GM23338 (cell line): ENCODE results near the gene WBP11. TPM values are rescaled to one million over a fixed set of nuclear protein-coding genes. Genes with fewer than 3 reads are reported as not detected.

Experiments used
- ATAC-seq: fragments of 200-7000 bp; cut with Tn5 transposase; 3 replicates; pipeline ENCODE4 v1.9.1; 2020
- DNase-seq: peaks from one replicate; pipeline ENCODE4 v3.0.0-alpha.2; 2015; ENCODE audit warnings: low spot score
- H2AFZ ChIP-seq: fragments of 200-600 bp; sonication (generic); 2 replicates; pipeline ENCODE4 v1.8.0; 2016; ENCODE audit warnings: antibody characterized with exemption, mild to moderate bottlenecking, moderate library complexity
- H3F3A ChIP-seq: fragments of 200-600 bp; sonication (generic); replicated peaks from 2 replicates; pipeline ENCODE4 v1.8.0; 2017; ENCODE audit warnings: antibody characterized with exemption, mixed run types, low read depth
- H3K27ac ChIP-seq: fragments of 200-600 bp; sonication (generic); 2 replicates; pipeline ENCODE4 v1.6.1; 2016; ENCODE audit warnings: low read depth
- H3K27me3 ChIP-seq: fragments of 200-600 bp; sonication (generic); 2 replicates; pipeline ENCODE4 v1.8.0; 2016; ENCODE audit warnings: mild to moderate bottlenecking, mixed run types, moderate library complexity; ENCODE audit not compliant: insufficient read depth
- H3K36me3 ChIP-seq: fragments of 200-600 bp; sonication (generic); 2 replicates; pipeline ENCODE4 v1.8.0; 2016; ENCODE audit warnings: mild to moderate bottlenecking; ENCODE audit not compliant: insufficient read depth
- H3K4me1 ChIP-seq: fragments of 200-600 bp; sonication (generic); 2 replicates; pipeline ENCODE4 v1.8.0; 2016; ENCODE audit warnings: mild to moderate bottlenecking, moderate library complexity; ENCODE audit not compliant: insufficient read depth
- H3K4me2 ChIP-seq: fragments of 200-600 bp; sonication (generic); 2 replicates; pipeline ENCODE4 v1.7.1; 2017; ENCODE audit warnings: mixed run types
- H3K4me3 ChIP-seq: fragments of 200-600 bp; sonication (generic); 2 replicates; pipeline ENCODE4 v1.6.1; 2016; ENCODE audit warnings: mixed run types
- H3K79me2 ChIP-seq: fragments of 200-600 bp; sonication (generic); replicated peaks from 2 replicates; pipeline ENCODE4 v1.8.0; 2017; ENCODE audit warnings: mild to moderate bottlenecking; ENCODE audit not compliant: insufficient read depth
- H3K9me2 ChIP-seq: fragments of 200-600 bp; sonication (generic); 2 replicates; pipeline ENCODE4 v1.8.0; 2017; ENCODE audit not compliant: insufficient read depth
- H4K20me1 ChIP-seq: fragments of 200-600 bp; sonication (generic); replicated peaks from 2 replicates; pipeline ENCODE4 v1.8.0; 2017; ENCODE audit warnings: mild to moderate bottlenecking; ENCODE audit not compliant: insufficient read depth
- H3K27ac Mint-ChIP-seq: 2 replicates; pipeline ENCODE4 v1.8.0; 2020; ENCODE audit warnings: inconsistent platforms, mild to moderate bottlenecking, moderate library complexity, mixed read lengths
- H3K27me3 Mint-ChIP-seq: 3 replicates; pipeline ENCODE4 v1.8.0; 2022; ENCODE audit warnings: low read depth, mild to moderate bottlenecking, moderate library complexity, mixed read lengths, inconsistent platforms; ENCODE audit not compliant: insufficient read depth, poor library complexity
- H3K36me3 Mint-ChIP-seq: 3 replicates; pipeline ENCODE4 v1.8.0; 2021; ENCODE audit warnings: low read depth, mild to moderate bottlenecking, inconsistent platforms, moderate library complexity, mixed read lengths
- H3K4me1 Mint-ChIP-seq: 3 replicates; pipeline ENCODE4 v1.8.0; 2020; ENCODE audit warnings: mild to moderate bottlenecking, inconsistent platforms, mixed read lengths
- H3K4me3 Mint-ChIP-seq: 3 replicates; pipeline ENCODE4 v1.8.0; 2021; ENCODE audit warnings: moderate library complexity, mild to moderate bottlenecking, inconsistent platforms, mixed read lengths
- H3K9me3 Mint-ChIP-seq: 3 replicates; pipeline ENCODE4 v1.8.0; 2020; ENCODE audit warnings: moderate library complexity, mild to moderate bottlenecking, inconsistent platforms, mixed read lengths
- CREB1 ChIP-seq: fragments of 250-450 bp; sonication (Bioruptor Pico); IDR thresholded peaks from 2 replicates; pipeline ENCODE4 v1.5.0; 2020; ENCODE audit warnings: low read depth, mild to moderate bottlenecking, moderate library complexity
- EZH2 ChIP-seq: fragments of 200-600 bp; sonication (generic); IDR thresholded peaks from one replicate; pipeline ENCODE4 v1.8.0; 2017; ENCODE audit warnings: antibody characterized with exemption, mild to moderate bottlenecking, low read depth; ENCODE audit not compliant: unreplicated experiment
- EZH2phosphoT487 ChIP-seq: fragments of 200-600 bp; sonication (generic); IDR thresholded peaks from one replicate; pipeline ENCODE4 v1.8.1; 2018; ENCODE audit warnings: antibody characterized with exemption; ENCODE audit not compliant: unreplicated experiment
- JUNB ChIP-seq: IDR thresholded peaks from one replicate; pipeline ENCODE4 v1.6.1; 2016; ENCODE audit warnings: antibody characterized with exemption; ENCODE audit not compliant: unreplicated experiment
- NANOG ChIP-seq: IDR thresholded peaks from 2 replicates; pipeline ENCODE4 v1.6.1; 2016; ENCODE audit warnings: antibody characterized with exemption, borderline replicate concordance
- POLR2AphosphoS5 ChIP-seq: IDR thresholded peaks from 2 replicates; pipeline ENCODE4 v1.6.1; 2016; ENCODE audit warnings: antibody characterized with exemption, low read depth
- STAT1 ChIP-seq: IDR thresholded peaks from one replicate; pipeline ENCODE4 v1.6.1; 2016; ENCODE audit warnings: antibody characterized with exemption; ENCODE audit not compliant: unreplicated experiment
- ZNF114 ChIP-seq: fragments of 250-450 bp; sonication (Bioruptor Pico); IDR thresholded peaks from 2 replicates; pipeline ENCODE4 v1.5.0; 2020; ENCODE audit warnings: mild to moderate bottlenecking, moderate library complexity
- ZNF331 ChIP-seq: fragments of 250-450 bp; sonication (Bioruptor Pico); IDR thresholded peaks from 2 replicates; pipeline ENCODE4 v1.5.0; 2020; ENCODE audit warnings: low read depth, mild to moderate bottlenecking, moderate library complexity
- polyA plus RNA-seq: library from polyadenylated mRNA; unstranded; fragments of >200 nt; fragmentation: Nextera tagmentation; extraction: Ambion mirVana; gene quantifications from 2 replicates; pipeline ENCODE4 v1.2.1, GENCODE V29; 2016
- total RNA-seq: library from RNA; depleted of rRNA; stranded (reverse); fragments of >200 nt; shearing (Covaris generic); gene quantifications from 2 replicates; pipeline ENCODE4 v1.2.3, GENCODE V29; 2014
- TF ChIP-seq, protein P1 (sequence below): fragments of 250-450 bp; sonication (Bioruptor Pico); IDR thresholded peaks from 2 replicates; pipeline ENCODE4 v1.5.0; 2020; ENCODE audit warnings: mild to moderate bottlenecking, moderate library complexity
- TF ChIP-seq, protein P2 (sequence below): IDR thresholded peaks from one replicate; pipeline ENCODE4 v1.6.1; 2018; ENCODE audit warnings: antibody characterized with exemption; ENCODE audit not compliant: unreplicated experiment
- TF ChIP-seq, protein P3 (sequence below): IDR thresholded peaks from 2 replicates; pipeline ENCODE4 v1.6.1; 2016; ENCODE audit warnings: antibody characterized with exemption
- TF ChIP-seq, protein P4 (sequence below), 2 experiments: fragments of 200-600 bp in 1 of 2; sonication (generic) in 1 of 2; conservative IDR thresholded peaks; 2 replicates each; pipeline versions ENCODE4 v1.5.1 to v1.6.1; 2016 to 2017; ENCODE audit warnings: antibody characterized with exemption in 2 of 2, low read depth in 2 of 2, mild to moderate bottlenecking in 2 of 2, moderate library complexity in 1 of 2

WBP11 gene
- total and polyA plus RNA-seq, 2 experiments from 2014 or later = 57.1 to 148 TPM

DNA sequence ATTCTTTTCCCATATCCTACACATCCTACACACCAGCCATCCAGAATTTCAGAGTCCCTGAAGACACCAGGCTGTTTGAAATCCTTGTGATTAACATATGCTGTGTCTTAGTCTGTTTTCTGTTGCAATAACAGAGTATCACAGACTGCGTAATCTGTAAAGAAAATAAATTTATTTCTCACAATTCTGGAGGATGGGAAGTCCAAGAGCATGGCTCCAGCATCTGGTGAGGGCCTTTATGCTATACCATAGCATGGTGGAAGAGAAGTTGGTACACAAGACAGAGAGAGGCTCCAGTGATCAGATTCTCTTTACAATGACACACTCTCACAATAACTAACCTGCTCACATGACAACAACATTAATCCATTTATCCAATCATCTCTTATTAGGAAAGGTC lies 36.0 kb upstream of the WBP11 start:
- Histone ChIP-seq H3K27ac (no peak overlapping the region), H3K36me3 (no peaks in the 10 kb centered on the region), H3K4me2 (no peak overlapping the region), H3K79me2 (no peaks in the 10 kb centered on the region), H3F3A (no peaks in the 10 kb centered on the region), H3K4me1 (no peaks in the 10 kb centered on the region), H3K27me3 (no peaks in the 10 kb centered on the region), H3K9me2 (no peaks in the 10 kb centered on the region), H2AFZ (no peak overlapping the region), H4K20me1 (no peaks in the 10 kb centered on the region), H3K4me3 (no peak overlapping the region)
- TF ChIP-seq EZH2 (no peak), JUNB (no peak), POLR2AphosphoS5 (no peak), ZNF114 (CRISPR knock-in tag) (no peak), CREB1 (CRISPR knock-in tag) (no peak), ZNF331 (CRISPR knock-in tag) (no peak), STAT1 (no peak), EZH2phosphoT487 (no peak), NANOG (no peak)
- TF ChIP-seq, protein P1, sequence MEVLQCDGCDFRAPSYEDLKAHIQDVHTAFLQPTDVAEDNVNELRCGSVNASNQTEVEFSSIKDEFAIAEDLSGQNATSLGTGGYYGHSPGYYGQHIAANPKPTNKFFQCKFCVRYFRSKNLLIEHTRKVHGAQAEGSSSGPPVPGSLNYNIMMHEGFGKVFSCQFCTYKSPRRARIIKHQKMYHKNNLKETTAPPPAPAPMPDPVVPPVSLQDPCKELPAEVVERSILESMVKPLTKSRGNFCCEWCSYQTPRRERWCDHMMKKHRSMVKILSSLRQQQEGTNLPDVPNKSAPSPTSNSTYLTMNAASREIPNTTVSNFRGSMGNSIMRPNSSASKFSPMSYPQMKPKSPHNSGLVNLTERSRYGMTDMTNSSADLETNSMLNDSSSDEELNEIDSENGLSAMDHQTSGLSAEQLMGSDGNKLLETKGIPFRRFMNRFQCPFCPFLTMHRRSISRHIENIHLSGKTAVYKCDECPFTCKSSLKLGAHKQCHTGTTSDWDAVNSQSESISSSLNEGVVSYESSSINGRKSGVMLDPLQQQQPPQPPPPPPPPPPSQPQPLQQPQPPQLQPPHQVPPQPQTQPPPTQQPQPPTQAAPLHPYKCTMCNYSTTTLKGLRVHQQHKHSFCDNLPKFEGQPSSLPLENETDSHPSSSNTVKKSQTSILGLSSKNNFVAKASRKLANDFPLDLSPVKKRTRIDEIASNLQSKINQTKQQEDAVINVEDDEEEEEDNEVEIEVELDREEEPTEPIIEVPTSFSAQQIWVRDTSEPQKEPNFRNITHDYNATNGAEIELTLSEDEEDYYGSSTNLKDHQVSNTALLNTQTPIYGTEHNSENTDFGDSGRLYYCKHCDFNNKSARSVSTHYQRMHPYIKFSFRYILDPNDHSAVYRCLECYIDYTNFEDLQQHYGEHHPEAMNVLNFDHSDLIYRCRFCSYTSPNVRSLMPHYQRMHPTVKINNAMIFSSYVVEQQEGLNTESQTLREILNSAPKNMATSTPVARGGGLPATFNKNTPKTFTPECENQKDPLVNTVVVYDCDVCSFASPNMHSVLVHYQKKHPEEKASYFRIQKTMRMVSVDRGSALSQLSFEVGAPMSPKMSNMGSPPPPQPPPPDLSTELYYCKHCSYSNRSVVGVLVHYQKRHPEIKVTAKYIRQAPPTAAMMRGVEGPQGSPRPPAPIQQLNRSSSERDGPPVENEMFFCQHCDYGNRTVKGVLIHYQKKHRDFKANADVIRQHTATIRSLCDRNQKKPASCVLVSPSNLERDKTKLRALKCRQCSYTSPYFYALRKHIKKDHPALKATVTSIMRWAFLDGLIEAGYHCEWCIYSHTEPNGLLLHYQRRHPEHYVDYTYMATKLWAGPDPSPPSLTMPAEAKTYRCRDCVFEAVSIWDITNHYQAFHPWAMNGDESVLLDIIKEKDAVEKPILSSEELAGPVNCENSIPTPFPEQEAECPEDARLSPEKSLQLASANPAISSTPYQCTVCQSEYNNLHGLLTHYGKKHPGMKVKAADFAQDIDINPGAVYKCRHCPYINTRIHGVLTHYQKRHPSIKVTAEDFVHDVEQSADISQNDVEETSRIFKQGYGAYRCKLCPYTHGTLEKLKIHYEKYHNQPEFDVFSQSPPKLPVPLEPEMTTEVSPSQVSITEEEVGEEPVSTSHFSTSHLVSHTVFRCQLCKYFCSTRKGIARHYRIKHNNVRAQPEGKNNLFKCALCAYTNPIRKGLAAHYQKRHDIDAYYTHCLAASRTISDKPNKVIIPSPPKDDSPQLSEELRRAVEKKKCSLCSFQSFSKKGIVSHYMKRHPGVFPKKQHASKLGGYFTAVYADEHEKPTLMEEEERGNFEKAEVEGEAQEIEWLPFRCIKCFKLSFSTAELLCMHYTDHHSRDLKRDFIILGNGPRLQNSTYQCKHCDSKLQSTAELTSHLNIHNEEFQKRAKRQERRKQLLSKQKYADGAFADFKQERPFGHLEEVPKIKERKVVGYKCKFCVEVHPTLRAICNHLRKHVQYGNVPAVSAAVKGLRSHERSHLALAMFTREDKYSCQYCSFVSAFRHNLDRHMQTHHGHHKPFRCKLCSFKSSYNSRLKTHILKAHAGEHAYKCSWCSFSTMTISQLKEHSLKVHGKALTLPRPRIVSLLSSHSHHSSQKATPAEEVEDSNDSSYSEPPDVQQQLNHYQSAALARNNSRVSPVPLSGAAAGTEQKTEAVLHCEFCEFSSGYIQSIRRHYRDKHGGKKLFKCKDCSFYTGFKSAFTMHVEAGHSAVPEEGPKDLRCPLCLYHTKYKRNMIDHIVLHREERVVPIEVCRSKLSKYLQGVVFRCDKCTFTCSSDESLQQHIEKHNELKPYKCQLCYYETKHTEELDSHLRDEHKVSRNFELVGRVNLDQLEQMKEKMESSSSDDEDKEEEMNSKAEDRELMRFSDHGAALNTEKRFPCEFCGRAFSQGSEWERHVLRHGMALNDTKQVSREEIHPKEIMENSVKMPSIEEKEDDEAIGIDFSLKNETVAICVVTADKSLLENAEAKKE (CRISPR knock-in tag) = no peak
- TF ChIP-seq, protein P2, sequence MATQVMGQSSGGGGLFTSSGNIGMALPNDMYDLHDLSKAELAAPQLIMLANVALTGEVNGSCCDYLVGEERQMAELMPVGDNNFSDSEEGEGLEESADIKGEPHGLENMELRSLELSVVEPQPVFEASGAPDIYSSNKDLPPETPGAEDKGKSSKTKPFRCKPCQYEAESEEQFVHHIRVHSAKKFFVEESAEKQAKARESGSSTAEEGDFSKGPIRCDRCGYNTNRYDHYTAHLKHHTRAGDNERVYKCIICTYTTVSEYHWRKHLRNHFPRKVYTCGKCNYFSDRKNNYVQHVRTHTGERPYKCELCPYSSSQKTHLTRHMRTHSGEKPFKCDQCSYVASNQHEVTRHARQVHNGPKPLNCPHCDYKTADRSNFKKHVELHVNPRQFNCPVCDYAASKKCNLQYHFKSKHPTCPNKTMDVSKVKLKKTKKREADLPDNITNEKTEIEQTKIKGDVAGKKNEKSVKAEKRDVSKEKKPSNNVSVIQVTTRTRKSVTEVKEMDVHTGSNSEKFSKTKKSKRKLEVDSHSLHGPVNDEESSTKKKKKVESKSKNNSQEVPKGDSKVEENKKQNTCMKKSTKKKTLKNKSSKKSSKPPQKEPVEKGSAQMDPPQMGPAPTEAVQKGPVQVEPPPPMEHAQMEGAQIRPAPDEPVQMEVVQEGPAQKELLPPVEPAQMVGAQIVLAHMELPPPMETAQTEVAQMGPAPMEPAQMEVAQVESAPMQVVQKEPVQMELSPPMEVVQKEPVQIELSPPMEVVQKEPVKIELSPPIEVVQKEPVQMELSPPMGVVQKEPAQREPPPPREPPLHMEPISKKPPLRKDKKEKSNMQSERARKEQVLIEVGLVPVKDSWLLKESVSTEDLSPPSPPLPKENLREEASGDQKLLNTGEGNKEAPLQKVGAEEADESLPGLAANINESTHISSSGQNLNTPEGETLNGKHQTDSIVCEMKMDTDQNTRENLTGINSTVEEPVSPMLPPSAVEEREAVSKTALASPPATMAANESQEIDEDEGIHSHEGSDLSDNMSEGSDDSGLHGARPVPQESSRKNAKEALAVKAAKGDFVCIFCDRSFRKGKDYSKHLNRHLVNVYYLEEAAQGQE = no peak
- TF ChIP-seq, protein P3, sequence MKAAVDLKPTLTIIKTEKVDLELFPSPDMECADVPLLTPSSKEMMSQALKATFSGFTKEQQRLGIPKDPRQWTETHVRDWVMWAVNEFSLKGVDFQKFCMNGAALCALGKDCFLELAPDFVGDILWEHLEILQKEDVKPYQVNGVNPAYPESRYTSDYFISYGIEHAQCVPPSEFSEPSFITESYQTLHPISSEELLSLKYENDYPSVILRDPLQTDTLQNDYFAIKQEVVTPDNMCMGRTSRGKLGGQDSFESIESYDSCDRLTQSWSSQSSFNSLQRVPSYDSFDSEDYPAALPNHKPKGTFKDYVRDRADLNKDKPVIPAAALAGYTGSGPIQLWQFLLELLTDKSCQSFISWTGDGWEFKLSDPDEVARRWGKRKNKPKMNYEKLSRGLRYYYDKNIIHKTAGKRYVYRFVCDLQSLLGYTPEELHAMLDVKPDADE = no peak
- TF ChIP-seq, protein P4, sequence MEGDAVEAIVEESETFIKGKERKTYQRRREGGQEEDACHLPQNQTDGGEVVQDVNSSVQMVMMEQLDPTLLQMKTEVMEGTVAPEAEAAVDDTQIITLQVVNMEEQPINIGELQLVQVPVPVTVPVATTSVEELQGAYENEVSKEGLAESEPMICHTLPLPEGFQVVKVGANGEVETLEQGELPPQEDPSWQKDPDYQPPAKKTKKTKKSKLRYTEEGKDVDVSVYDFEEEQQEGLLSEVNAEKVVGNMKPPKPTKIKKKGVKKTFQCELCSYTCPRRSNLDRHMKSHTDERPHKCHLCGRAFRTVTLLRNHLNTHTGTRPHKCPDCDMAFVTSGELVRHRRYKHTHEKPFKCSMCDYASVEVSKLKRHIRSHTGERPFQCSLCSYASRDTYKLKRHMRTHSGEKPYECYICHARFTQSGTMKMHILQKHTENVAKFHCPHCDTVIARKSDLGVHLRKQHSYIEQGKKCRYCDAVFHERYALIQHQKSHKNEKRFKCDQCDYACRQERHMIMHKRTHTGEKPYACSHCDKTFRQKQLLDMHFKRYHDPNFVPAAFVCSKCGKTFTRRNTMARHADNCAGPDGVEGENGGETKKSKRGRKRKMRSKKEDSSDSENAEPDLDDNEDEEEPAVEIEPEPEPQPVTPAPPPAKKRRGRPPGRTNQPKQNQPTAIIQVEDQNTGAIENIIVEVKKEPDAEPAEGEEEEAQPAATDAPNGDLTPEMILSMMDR (conservative IDR thresholded peaks at IDR 0.05; ENCODE audit: low read depth in 2 of 2) = no peak
- ATAC-seq = no peak
- no peak for DNase-seq
- Mint-ChIP-seq H3K9me3 (peaks cover 9% of the 10 kb centered on the region; the same call in 1 of the 3 replicates), H3K27me3 (no peaks in the 10 kb centered on the region), H3K27ac (no peak overlapping the region), H3K4me3 (no peak overlapping the region), H3K36me3 (peaks cover 2% of the 10 kb centered on the region; the same call in 1 of the 3 replicates), H3K4me1 (peaks cover 3% of the 10 kb centered on the region; the same call in 1 of the 3 replicates)
